Epithelial cell of proximal tubule (primary cell): ENCODE results near the gene MARCHF3. TPM values are rescaled to one million over a fixed set of nuclear protein-coding genes. Genes with fewer than 3 reads are reported as not detected.
"Not testable (repeated sequence)": the region's sequence is repeated elsewhere in the genome, so short reads cannot be mapped to it uniquely, and the experiment has no call there.

ENCODE experiments used
- DNase-seq: peaks from one replicate; pipeline ENCODE4 v3.0.0-alpha.2; 2011; ENCODE audit warnings: low read depth
- H3K4me3 ChIP-seq: 2 replicates; pipeline ENCODE4 v1.5.1; 2011; ENCODE audit warnings: low read depth, mild to moderate bottlenecking, low read length
- CTCF ChIP-seq: conservative IDR thresholded peaks from 2 replicates; pipeline ENCODE4 v1.5.1; 2012; ENCODE audit warnings: low read depth, mild to moderate bottlenecking, low read length
- total RNA-seq: library from RNA; depleted of rRNA; stranded (reverse); fragments of >200 nt; gene quantifications from 2 replicates; pipeline ENCODE4 v1.2.3, GENCODE V29; 2015

The MARCHF3 gene
- total RNA-seq, 1 donor from 2014 or later, result 5.0 TPM

GRCh38 chr5:126914801-126915436, 115.4 kb downstream of the MARCHF3 start:
- no peak for TF ChIP-seq CTCF
- DNase-seq, result no peak
- H3K4me3 ChIP-seq, result no peak overlapping the region

GRCh38 chr5:126912616-126913200, 117.7 kb downstream of the MARCHF3 start:
- H3K4me3 ChIP-seq, result no peak overlapping the region
- no peak for DNase-seq
- no peak for TF ChIP-seq CTCF

GRCh38 chr5:126911986-126912385, 118.4 kb downstream of the MARCHF3 start:
- TF ChIP-seq CTCF, result no peak
- DNase-seq, result no peak
- H3K4me3 ChIP-seq, result no peak overlapping the region

GRCh38 chr5:126909856-126910255, 120.5 kb downstream of the MARCHF3 start:
- H3K4me3 ChIP-seq, result no peak overlapping the region
- no peak for DNase-seq
- no peak for TF ChIP-seq CTCF

- not testable (repeated sequence) for DNase-seq, H3K4me3 ChIP-seq
Observed at GRCh38 chr5:126904407-126904806, 126.0 kb downstream of the MARCHF3 start.

GRCh38 chr5:126900796-126901195, 129.6 kb downstream of the MARCHF3 start:
- no peak overlapping the region for H3K4me3 ChIP-seq
- TF ChIP-seq CTCF, result no peak
- DNase-seq, result no peak

GRCh38 chr5:126899476-126899875, 130.9 kb downstream of the MARCHF3 start:
- no peak for DNase-seq
- H3K4me3 ChIP-seq, result no peak overlapping the region
- TF ChIP-seq CTCF, result no peak
